Measurements from ENCODE around the gene SMAD3.

- TF ChIP-seq RAD21 (IDR thresholded peaks at IDR 0.05; ENCODE audit: low read length) (no peak), MAFK (IDR thresholded peaks at IDR 0.05; ENCODE audit: low read depth, low read length) (no peak), RFX5 (IDR thresholded peaks at IDR 0.05; ENCODE audit: low read depth, low read length) (no peak), RCOR1 (IDR thresholded peaks at IDR 0.05; ENCODE audit: insufficient replicate concordance, low read length) (no peak), ELK1 (IDR thresholded peaks at IDR 0.05; ENCODE audit: borderline replicate concordance, low read depth, low read length) (no peak), POLR2A (IDR thresholded peaks at IDR 0.05; ENCODE audit: low read depth, low read length) (no peak), CTCF (conservative IDR thresholded peaks at IDR 0.05; ENCODE audit: low read depth, low read length) (no peak), USF2 (IDR thresholded peaks at IDR 0.05; ENCODE audit: low read depth, low read length) (no peak), CEBPB (IDR thresholded peaks at IDR 0.05; ENCODE audit: low read depth, low read length) (no peak), SMC3 (IDR thresholded peaks at IDR 0.05; ENCODE audit: low read depth, low read length) (no peak), FOS (IDR thresholded peaks at IDR 0.05; ENCODE audit: low read depth, low read length) (no peak)
Measured at GRCh38 chr15:67130166-67130565, 64.8 kb downstream of the SMAD3 start.
